Kidney capillary endothelial cell (primary cell): Measurements from ENCODE around the gene LRIT1.

Experiments
- DNase-seq: peaks from one replicate; pipeline ENCODE4 v3.0.0-alpha.2; 2018; ENCODE audit warnings: low spot score

LRIT1 gene

GRCh38 chr10:84214046-84214572 is 27.2 kb downstream of the LRIT1 start:
- DNase-seq = no peak

- no peak for DNase-seq
These were observed 28.3 kb downstream of the LRIT1 start for GRCh38 chr10:84213076-84213475.

- DNase-seq = no peak
These were observed 29.3 kb downstream of the LRIT1 start for GRCh38 chr10:84212014-84212413.

- DNase-seq = no peak
These were observed 29.8 kb downstream of the LRIT1 start for GRCh38 chr10:84211566-84211965.

GRCh38 chr10:84208023-84208422 is 33.3 kb downstream of the LRIT1 start:
- DNase-seq = no peak

GRCh38 chr10:84205853-84206525 is 35.4 kb downstream of the LRIT1 start:
- no peak for DNase-seq

GRCh38 chr10:84205049-84205852 is 36.1 kb downstream of the LRIT1 start:
- DNase-seq = peak; percentile 36

GRCh38 chr10:84204610-84205009 is 36.7 kb downstream of the LRIT1 start:
- DNase-seq = no peak

GRCh38 chr10:84204122-84204521 is 37.2 kb downstream of the LRIT1 start:
- no peak for DNase-seq

GRCh38 chr10:84202349-84202748 is 39.0 kb downstream of the LRIT1 start:
- no peak for DNase-seq

- no peak for DNase-seq
These were observed 39.7 kb downstream of the LRIT1 start for GRCh38 chr10:84201682-84202081.

GRCh38 chr10:84201244-84201606 is 40.1 kb downstream of the LRIT1 start:
- DNase-seq = no peak

GRCh38 chr10:84200537-84201243 is 40.7 kb downstream of the LRIT1 start:
- no peak for DNase-seq

GRCh38 chr10:84198206-84198915 is 43.0 kb downstream of the LRIT1 start:
- no peak for DNase-seq

- no peak for DNase-seq
These were observed 43.7 kb downstream of the LRIT1 start for GRCh38 chr10:84197643-84198042.

- DNase-seq = no peak
These were observed 44.4 kb downstream of the LRIT1 start for GRCh38 chr10:84196941-84197340.

- DNase-seq = no peak
These were observed 45.3 kb downstream of the LRIT1 start for GRCh38 chr10:84196083-84196482.

GRCh38 chr10:84195044-84195830 is 46.1 kb downstream of the LRIT1 start:
- DNase-seq = no peak

GRCh38 chr10:84194424-84195043 is 46.8 kb downstream of the LRIT1 start, which contains the start of gene CDHR1:
CDHR1 (plus strand) TSS chr10:84194537; CDS start chr10:84194761, 224 bp downstream.
- no peak for DNase-seq

GRCh38 chr10:84193846-84194423 is 47.4 kb downstream of the LRIT1 start:
- no peak for DNase-seq
